HepG2 (cell line): Measurements from ENCODE around the gene WSB2. TPM values are rescaled to one million over a fixed set of nuclear protein-coding genes. Genes with fewer than 3 reads are reported as not detected.
A peak's percentile ranks its signal among the peaks of the same experiment; 100 is the strongest.

Experiments used
- ATAC-seq: fragments of 200-7000 bp; cut with Tn5 transposase; 3 replicates; pipeline ENCODE4 v1.9.1; 2020; ENCODE audit warnings: mild to moderate bottlenecking, moderate library complexity
- BruUV-seq: library from RNA; stranded (reverse); fragments of 400-500 nt; replicated peaks from 2 replicates; lab custom pipeline; 2021; lab: Mats Ljungman, UMichigan
- CTCF ChIA-PET: fragments of 300-600 bp; formaldehyde crosslinking; extraction: SDS; loops from one replicate; lab custom pipeline; 2021; ENCODE audit warnings: low total read pairs, inconsistent platforms, low intra/inter-chr PET ratio; lab: Yijun Ruan, JAX
- POLR2A ChIA-PET: fragments of 350-600 bp; sonication (Branson Sonifier 250); formaldehyde crosslinking; loops from one replicate; lab custom pipeline; 2020; ENCODE audit warnings: antibody characterized with exemption, inconsistent platforms; lab: Yijun Ruan, JAX
- DNase-seq: peaks from one replicate; pipeline ENCODE4 v3.0.0-alpha.2; 2015; ENCODE audit warnings: low spot score
- FAIRE-seq: peaks from 3 replicates; lab custom pipeline; 2011; peaks lifted over from hg19 to GRCh38; lab: Jason Lieb, UNC
- H2AFZ ChIP-seq: one replicate; pipeline ENCODE4 v1.6.1; 2011; ENCODE audit warnings: low read length, inconsistent platforms
- H3K27ac ChIP-seq: fragments of 300-600 bp; 3 replicates; pipeline ENCODE4 v1.8.0; 2011; ENCODE audit warnings: mixed run types, mild to moderate bottlenecking, mixed read lengths, low read length, inconsistent platforms; ENCODE audit not compliant: insufficient read depth; ENCODE audit errors: extremely low read length
- H3K27me3 ChIP-seq, 2 experiments: fragments of 200-600 bp in 1 of 2; 2 replicates in 1 of 2; 3 replicates in 1 of 2; pipeline versions ENCODE4 v1.6.0 to v1.8.0; 2011; ENCODE audit warnings: low read length in 2 of 2, mild to moderate bottlenecking in 2 of 2, moderate library complexity in 2 of 2, inconsistent platforms in 1 of 2; ENCODE audit not compliant: insufficient read depth in 2 of 2, control insufficient read depth in 1 of 2
- H3K36me3 ChIP-seq, 2 experiments: fragments of 200-600 bp in 1 of 2; replicated peaks in 1 of 2; 2 replicates in 1 of 2; 3 replicates in 1 of 2; pipeline versions ENCODE4 v1.5.1 to v1.8.0; 2011; ENCODE audit warnings: low read length in 2 of 2, inconsistent platforms in 1 of 2; ENCODE audit not compliant: insufficient read depth in 2 of 2, control insufficient read depth in 1 of 2
- H3K4me1 ChIP-seq: 2 replicates; pipeline ENCODE4 v1.5.1; 2012; ENCODE audit warnings: low read length, inconsistent platforms; ENCODE audit not compliant: insufficient read depth
- H3K4me2 ChIP-seq: 2 replicates; pipeline ENCODE4 v1.6.0; 2011; ENCODE audit warnings: low read depth, low read length, inconsistent platforms
- H3K4me3 ChIP-seq, 3 experiments: fragments of 200-600 bp in 1 of 3; sonication (generic), shearing (Covaris generic) in 1 of 3; replicated peaks in 1 of 3; 2 replicates each; pipeline ENCODE4 v1.5.1; 2011 to 2016; ENCODE audit warnings: low read length in 3 of 3, inconsistent platforms in 2 of 3, low read depth in 2 of 3, mild to moderate bottlenecking in 2 of 3, control low read depth in 1 of 3, mixed read lengths in 1 of 3; ENCODE audit not compliant: insufficient read depth in 1 of 3
- H3K79me2 ChIP-seq: one replicate; pipeline ENCODE4 v1.6.1; 2011; ENCODE audit warnings: low read length, inconsistent platforms; ENCODE audit not compliant: insufficient read depth
- H3K9ac ChIP-seq: 2 replicates; pipeline ENCODE4 v1.6.0; 2011; ENCODE audit warnings: mild to moderate bottlenecking, low read depth, low read length, inconsistent platforms; ENCODE audit not compliant: insufficient read depth
- H3K9me3 ChIP-seq: 2 replicates; pipeline ENCODE4 v1.5.1; 2012; ENCODE audit warnings: mild to moderate bottlenecking, low read length
- H4K20me1 ChIP-seq: 2 replicates; pipeline ENCODE4 v1.6.0; 2011; ENCODE audit warnings: inconsistent platforms, mild to moderate bottlenecking, low read length, moderate library complexity; ENCODE audit not compliant: insufficient read depth
- ATF3 ChIP-seq: sonication (generic); formaldehyde crosslinking; IDR thresholded peaks from 2 replicates; pipeline ENCODE4 v1.4.0; 2020; ENCODE audit warnings: missing genetic modification reagents
- BHLHE40 ChIP-seq: IDR thresholded peaks from 2 replicates; pipeline ENCODE4 v1.6.1; 2011; ENCODE audit warnings: low read length, improper control_type of control experiment
- CHD4 ChIP-seq: fragments of 200-600 bp; sonication (generic); IDR thresholded peaks from 2 replicates; pipeline ENCODE4 v1.7.0; 2017; ENCODE audit warnings: mild to moderate bottlenecking, low read length, borderline replicate concordance
- FIP1L1 ChIP-seq: fragments of 200-400 bp; formaldehyde crosslinking; IDR thresholded peaks from 2 replicates; pipeline ENCODE4 v1.6.1; 2018; ENCODE audit warnings: low read depth, mild to moderate bottlenecking, low read length, moderate library complexity, borderline replicate concordance; ENCODE audit not compliant: insufficient read depth
- FUBP1 ChIP-seq: sonication (generic); formaldehyde crosslinking; IDR thresholded peaks from 2 replicates; pipeline ENCODE4 v1.5.1; 2020; ENCODE audit warnings: missing genetic modification reagents, mild to moderate bottlenecking, borderline replicate concordance
- KLF15 ChIP-seq: sonication (generic); formaldehyde crosslinking; IDR thresholded peaks from 2 replicates; pipeline ENCODE4 v1.8.1; 2023; ENCODE audit warnings: borderline replicate concordance, mild to moderate bottlenecking, inconsistent platforms, missing genetic modification reagents, mixed read lengths
- PHF21A ChIP-seq: sonication (generic); formaldehyde crosslinking; IDR thresholded peaks from 2 replicates; pipeline ENCODE4 v1.5.0; 2020; ENCODE audit warnings: mild to moderate bottlenecking, missing genetic modification reagents
- POLR2G ChIP-seq: fragments of 200-400 bp; formaldehyde crosslinking; IDR thresholded peaks from 2 replicates; pipeline ENCODE4 v1.6.1; 2018; ENCODE audit warnings: mild to moderate bottlenecking, low read depth, low read length, moderate library complexity
- RBFOX2 ChIP-seq: fragments of 200-400 bp; formaldehyde crosslinking; IDR thresholded peaks from 2 replicates; pipeline ENCODE4 v1.6.1; 2017; ENCODE audit warnings: low read depth, mild to moderate bottlenecking, low read length
- RFX1 ChIP-seq: fragments of 450-650 bp; IDR thresholded peaks from 2 replicates; pipeline ENCODE4 v1.6.1; 2017
- RXRA ChIP-seq: sonication (generic); formaldehyde crosslinking; IDR thresholded peaks from 2 replicates; pipeline ENCODE4 v1.5.1; 2020; ENCODE audit warnings: missing genetic modification reagents
- SAP130 ChIP-seq: IDR thresholded peaks from 2 replicates; pipeline ENCODE4 v1.6.1; 2016; ENCODE audit warnings: low read depth
- SOX13 ChIP-seq, 3 experiments: fragments of 450-650 bp in 1 of 3; sonication (generic) in 1 of 3; formaldehyde crosslinking in 1 of 3; IDR thresholded peaks in 2 of 3; conservative IDR thresholded peaks in 1 of 3; 2 replicates each; pipeline versions ENCODE4 v1.5.0 to v1.6.1; 2016 to 2020; ENCODE audit warnings: antibody characterized with exemption in 1 of 3, mild to moderate bottlenecking in 1 of 3, missing compliant biosample characterization in 1 of 3, missing genetic modification reagents in 1 of 3, moderate library complexity in 1 of 3
- SOX5 ChIP-seq: IDR thresholded peaks from 2 replicates; pipeline ENCODE4 v1.6.1; 2016; ENCODE audit warnings: borderline replicate concordance
- U2AF2 ChIP-seq: fragments of 200-400 bp; formaldehyde crosslinking; IDR thresholded peaks from 2 replicates; pipeline ENCODE4 v1.6.1; 2017; ENCODE audit warnings: low read depth, mild to moderate bottlenecking, low read length
- ZBTB38 ChIP-seq: sonication (generic); formaldehyde crosslinking; IDR thresholded peaks from 2 replicates; pipeline ENCODE4 v1.5.1; 2020; ENCODE audit warnings: mild to moderate bottlenecking, missing genetic modification reagents
- ZMAT5 ChIP-seq: sonication (generic); formaldehyde crosslinking; IDR thresholded peaks from 2 replicates; pipeline ENCODE4 v1.5.0; 2020; ENCODE audit warnings: mild to moderate bottlenecking, low read depth, missing genetic modification reagents, borderline replicate concordance
- ZNF205 ChIP-seq: IDR thresholded peaks from 2 replicates; pipeline ENCODE4 v1.6.1; 2018; ENCODE audit warnings: missing biosample characterization, missing genetic modification reagents
- ZNF260 ChIP-seq: sonication (generic); formaldehyde crosslinking; IDR thresholded peaks from 2 replicates; pipeline ENCODE4 v1.4.0; 2020; ENCODE audit warnings: missing genetic modification reagents, low read depth, mild to moderate bottlenecking, borderline replicate concordance
- ZNF282 ChIP-seq: fragments of 450-650 bp; IDR thresholded peaks from 2 replicates; pipeline ENCODE4 v1.6.1; 2018; ENCODE audit not compliant: partially characterized antibody
- ZNF3 ChIP-seq: IDR thresholded peaks from 2 replicates; pipeline ENCODE4 v1.7.0; 2017; ENCODE audit warnings: inconsistent platforms
- ZSCAN12 ChIP-seq: sonication (generic); formaldehyde crosslinking; IDR thresholded peaks from 2 replicates; pipeline ENCODE4 v1.9.0; 2021; ENCODE audit warnings: mild to moderate bottlenecking, missing genetic modification reagents
- WGBS: methylation state at CpG from one replicate; pipeline ENCODE4 v1.1.6; 2017; ENCODE audit warnings: low lambda C conversion rate; 5-methylcytosine and 5-hydroxymethylcytosine counted together
- in situ Hi-C: cut with HindIII; loops from 2 replicates; pipeline ENCODE4 v1.10.0; 2017; ENCODE audit warnings: low pct_unique_long_range_greater_than_20kb; ENCODE audit not compliant: extremely low pct_ligation_motif_present
- intact Hi-C: fragments of 100-400 bp; cut with micrococcal nuclease; formaldehyde crosslinking; loops from one replicate; pipeline ENCODE4 v1.10.0; 2022; ENCODE audit not compliant: unreplicated experiment
- polyA plus RNA-seq, 8 experiments: library from polyadenylated mRNA; depleted of rRNA in 3 of 8; stranded (reverse) in 7 of 8; unstranded in 1 of 8; fragments of >200 nt; fragmentation: Illumina TruSeq in 4 of 8; extraction: Trizol in 4 of 8; gene quantifications; 2 replicates each; pipeline versions ENCODE4 v1.2.1 to v1.2.3, GENCODE V29; 2011 to 2016; ENCODE audit warnings: low read depth in 4 of 8, missing spikeins in 1 of 8, mixed read lengths in 1 of 8; ENCODE audit not compliant: insufficient read depth in 1 of 8
- total RNA-seq, 5 experiments: library from RNA; depleted of rRNA; stranded (reverse); fragments of >200 nt; fragmentation: Illumina TruSeq; extraction: Trizol; gene quantifications; 2 replicates each; pipeline ENCODE4 v1.2.3, GENCODE V29; 2016; ENCODE audit warnings: low read depth in 1 of 5

Gene WSB2
- total and polyA plus RNA-seq, 2 of the 13 experiments (the other 11 are each of a cell fraction or from before 2014, with no cell fraction given), result 31.0 to 82.8 TPM

GRCh38 chr12:118059341-118060191 lies 1.4 kb downstream of the WSB2 start:
- in situ Hi-C loops, result no loop called here
- no peak for FAIRE-seq
- peak; percentile 44 for DNase-seq
- peak overlapping the region; percentile 78 for H3K9ac ChIP-seq
- H3K9me3 ChIP-seq, result no peaks in the 10 kb centered on the region
- peak overlapping the region; percentile 96 for H3K4me2 ChIP-seq
- ChIA-PET POLR2A (interaction anchor here (2.0 kb wide), 1 partner anchor 44 kb away, joined by 7 read pairs; the partner anchor contains the start of gene VSIG10), CTCF (no interaction called here)
- TSS peak; percentile 55 for BruUV-seq
- H3K4me3 ChIP-seq, result peak overlapping the region; percentile 69 to 92 (median 86)
- no peaks in the 10 kb centered on the region; a peak in 1 of 5 replicates for H3K27me3 ChIP-seq
- H3K36me3 ChIP-seq, result no peaks in the 10 kb centered on the region
- H4K20me1 ChIP-seq, result no peaks in the 10 kb centered on the region
- ATAC-seq, result no peak
- H2AFZ ChIP-seq, result no peak overlapping the region
- peaks cover 18% of the 10 kb centered on the region for H3K79me2 ChIP-seq
- peak overlapping the region; percentile 73 for H3K27ac ChIP-seq
- peaks cover 72% of the 10 kb centered on the region for H3K4me1 ChIP-seq
- WGBS, result 5% methylated on average over 11 of the region's 11 CpGs
- intact Hi-C loops, result no loop called here
- peak; percentile 42; the same call in 1 of the 2 replicates for TF ChIP-seq POLR2G
- no peak for TF ChIP-seq CHD4
- 0 out of 2 replicates have a peak, but pooled peaks have one; percentile 11 for TF ChIP-seq PHF21A
- TF ChIP-seq ZBTB38 (CRISPR knock-in tag), result no peak
- no peak for TF ChIP-seq ZSCAN12 (CRISPR knock-in tag)
- no peak for TF ChIP-seq BHLHE40
- TF ChIP-seq U2AF2, result no peak
- TF ChIP-seq RFX1, result no peak
- no peak for TF ChIP-seq SOX13 (IDR thresholded peaks at IDR 0.05)
- TF ChIP-seq SOX13 (CRISPR knock-in tag; conservative IDR thresholded peaks at IDR 0.05 in 1 of 2, IDR thresholded peaks at IDR 0.05 in 1 of 2), result peak in 1 of 2 experiments; percentile 76; a peak in 2 of 4 replicates
- no peak for TF ChIP-seq ZMAT5 (CRISPR knock-in tag)
- TF ChIP-seq RBFOX2, result 0 out of 2 replicates have a peak, but pooled peaks have one; percentile 28
- no peak for TF ChIP-seq FIP1L1
- TF ChIP-seq SAP130 (CRISPR knock-in tag), result peak; percentile 16; the same call in 1 of the 2 replicates
- TF ChIP-seq ZNF260, result no peak
- TF ChIP-seq ZNF282, result no peak
- peak; percentile 55; the same call in 1 of the 2 replicates for TF ChIP-seq SOX5 (CRISPR knock-in tag)
- TF ChIP-seq ZNF3 (CRISPR knock-in tag), result peak; percentile 97
- no peak for TF ChIP-seq RXRA (CRISPR knock-in tag)
- no peak for TF ChIP-seq FUBP1
- TF ChIP-seq ATF3, result no peak
- peak; percentile 86 for TF ChIP-seq ZNF205
- no peak for TF ChIP-seq KLF15 (CRISPR knock-in tag)
